HFFc6 (cell line): Measurements from ENCODE around the gene NEGR1. TPM values are rescaled to one million over a fixed set of nuclear protein-coding genes. Genes with fewer than 3 reads are reported as not detected.

ENCODE experiments used
- DNase-seq: peaks from one replicate; pipeline ENCODE4 v3.0.0-alpha.2; 2018
- H3K27ac Mint-ChIP-seq: 2 replicates; pipeline ENCODE4 v1.8.0; 2020; ENCODE audit warnings: mild to moderate bottlenecking, mixed read lengths
- H3K27me3 Mint-ChIP-seq: 2 replicates; pipeline ENCODE4 v1.8.0; 2021; ENCODE audit warnings: mild to moderate bottlenecking, moderate library complexity, mixed read lengths; ENCODE audit not compliant: insufficient read depth
- H3K36me3 Mint-ChIP-seq: 2 replicates; pipeline ENCODE4 v1.8.0; 2021; ENCODE audit warnings: low read depth, mixed read lengths
- H3K4me1 Mint-ChIP-seq: 2 replicates; pipeline ENCODE4 v1.8.0; 2020; ENCODE audit warnings: low read depth, mixed read lengths
- H3K4me3 Mint-ChIP-seq: 2 replicates; pipeline ENCODE4 v1.8.0; 2020; ENCODE audit warnings: mild to moderate bottlenecking, moderate library complexity, mixed read lengths
- H3K9me3 Mint-ChIP-seq: 2 replicates; pipeline ENCODE4 v1.8.0; 2020; ENCODE audit warnings: mild to moderate bottlenecking, mixed read lengths
- CTCF ChIP-seq: fragments of 200-600 bp; sonication (generic); IDR thresholded peaks from 2 replicates; pipeline ENCODE4 v1.5.0; 2021; ENCODE audit warnings: antibody characterized with exemption, mild to moderate bottlenecking
- total RNA-seq, 6 experiments: library from RNA; stranded (reverse); fragmentation: NEBNext Ultra II Directional; extraction: Animal tissue kit (Norgen Biotek cat#: 25700); gene quantifications; 2 replicates in 1 of 6; 3 replicates in 5 of 6; pipeline ENCODE4 v1.2.3, GENCODE V29; 2021

The NEGR1 gene
- total RNA-seq, 6 experiments from 2014 or later = 52.8 to 67.6 (median 64.6) TPM

DNA sequence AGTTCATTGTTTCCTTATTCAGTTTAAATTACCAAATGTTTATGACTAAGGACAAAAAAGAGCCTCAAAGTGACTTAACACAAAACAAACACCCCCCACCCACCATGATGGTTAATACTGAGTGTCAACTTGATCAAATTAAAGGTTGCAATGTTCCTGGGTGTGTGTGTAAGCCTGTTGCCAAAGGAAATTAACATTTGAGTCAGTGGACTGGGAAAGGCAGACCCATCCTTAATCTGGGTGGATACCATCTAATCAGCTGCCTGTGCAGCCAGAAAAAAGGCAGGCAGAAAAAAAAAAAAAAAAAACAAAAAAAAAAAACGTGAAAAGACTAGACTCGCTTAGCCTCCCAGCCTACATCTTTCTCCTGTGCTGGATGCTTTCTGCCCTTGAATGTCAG is 543.4 kb downstream of the NEGR1 start:
- no peaks in the 10 kb centered on the region for H3K27me3 Mint-ChIP-seq
- H3K27ac Mint-ChIP-seq = no peak overlapping the region
- H3K4me3 Mint-ChIP-seq = no peak overlapping the region
- no peaks in the 10 kb centered on the region for H3K36me3 Mint-ChIP-seq
- DNase-seq = no peak
- H3K9me3 Mint-ChIP-seq = no peaks in the 10 kb centered on the region
- H3K4me1 Mint-ChIP-seq = no peaks in the 10 kb centered on the region
- TF ChIP-seq CTCF = no peak

- no peaks in the 10 kb centered on the region for H3K9me3 Mint-ChIP-seq
- DNase-seq = no peak
- H3K4me3 Mint-ChIP-seq = no peak overlapping the region
- TF ChIP-seq CTCF = no peak
- no peaks in the 10 kb centered on the region for H3K4me1 Mint-ChIP-seq
- no peaks in the 10 kb centered on the region for H3K36me3 Mint-ChIP-seq
- no peaks in the 10 kb centered on the region for H3K27me3 Mint-ChIP-seq
- no peak overlapping the region for H3K27ac Mint-ChIP-seq
Observed at GRCh38 chr1:71738256-71738655, 544.1 kb downstream of the NEGR1 start.

DNA sequence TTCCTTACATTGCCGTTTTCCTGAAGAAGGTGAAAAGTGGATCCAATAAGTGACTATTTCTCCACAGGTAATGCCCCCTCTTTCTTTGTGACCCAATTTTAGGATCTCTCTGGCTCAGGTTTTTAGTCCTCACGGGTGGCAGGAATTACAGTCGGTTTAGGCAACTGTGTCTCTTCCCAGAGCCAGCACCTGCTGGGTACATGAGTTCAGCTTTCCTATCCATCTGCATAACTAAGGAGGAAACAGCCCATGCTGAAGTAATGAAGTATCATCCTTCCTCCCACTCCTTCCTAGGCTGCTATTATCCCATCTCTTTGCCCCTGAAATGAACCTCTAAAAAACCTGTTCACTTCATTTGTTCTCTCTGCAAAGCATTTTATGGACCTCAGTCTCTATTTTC is 544.6 kb downstream of the NEGR1 start:
- Mint-ChIP-seq H3K36me3 (no peaks in the 10 kb centered on the region), H3K27ac (no peak overlapping the region), H3K4me1 (no peaks in the 10 kb centered on the region), H3K27me3 (no peaks in the 10 kb centered on the region), H3K9me3 (no peaks in the 10 kb centered on the region), H3K4me3 (no peak overlapping the region)
- no peak for TF ChIP-seq CTCF
- DNase-seq = no peak

- no peaks in the 10 kb centered on the region for H3K9me3 Mint-ChIP-seq
- no peak overlapping the region for H3K4me3 Mint-ChIP-seq
- no peak for TF ChIP-seq CTCF
- H3K4me1 Mint-ChIP-seq = no peaks in the 10 kb centered on the region
- no peaks in the 10 kb centered on the region; the same call in 1 of the 2 replicates for H3K27me3 Mint-ChIP-seq
- H3K27ac Mint-ChIP-seq = no peak overlapping the region
- no peaks in the 10 kb centered on the region for H3K36me3 Mint-ChIP-seq
- no peak for DNase-seq
Observed at GRCh38 chr1:71733121-71733520, 549.2 kb downstream of the NEGR1 start.

DNA sequence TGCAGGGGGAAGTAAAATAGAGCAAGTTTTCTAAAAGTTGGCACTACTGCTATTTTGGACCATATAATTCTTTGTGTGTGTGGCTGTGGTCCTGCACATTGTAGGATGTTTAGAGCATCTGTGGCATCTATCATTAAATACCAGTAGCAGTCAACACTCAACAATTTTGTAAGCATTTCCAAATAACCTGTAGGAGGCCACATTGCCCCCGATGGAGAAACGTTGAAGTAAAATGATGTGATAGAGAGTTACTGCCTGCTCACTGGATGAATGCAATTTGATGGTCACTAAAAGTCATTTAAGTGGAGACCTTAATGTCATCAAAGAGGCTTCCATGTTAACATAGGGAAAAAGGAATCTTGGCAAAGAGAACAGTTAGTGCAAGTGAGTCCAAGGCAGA is 560.8 kb downstream of the NEGR1 start:
- H3K4me1 Mint-ChIP-seq = no peaks in the 10 kb centered on the region
- no peak overlapping the region for H3K4me3 Mint-ChIP-seq
- no peaks in the 10 kb centered on the region for H3K36me3 Mint-ChIP-seq
- no peak for TF ChIP-seq CTCF
- no peak overlapping the region for H3K27ac Mint-ChIP-seq
- H3K9me3 Mint-ChIP-seq = no peaks in the 10 kb centered on the region
- no peak for DNase-seq
- no peaks in the 10 kb centered on the region for H3K27me3 Mint-ChIP-seq

DNA sequence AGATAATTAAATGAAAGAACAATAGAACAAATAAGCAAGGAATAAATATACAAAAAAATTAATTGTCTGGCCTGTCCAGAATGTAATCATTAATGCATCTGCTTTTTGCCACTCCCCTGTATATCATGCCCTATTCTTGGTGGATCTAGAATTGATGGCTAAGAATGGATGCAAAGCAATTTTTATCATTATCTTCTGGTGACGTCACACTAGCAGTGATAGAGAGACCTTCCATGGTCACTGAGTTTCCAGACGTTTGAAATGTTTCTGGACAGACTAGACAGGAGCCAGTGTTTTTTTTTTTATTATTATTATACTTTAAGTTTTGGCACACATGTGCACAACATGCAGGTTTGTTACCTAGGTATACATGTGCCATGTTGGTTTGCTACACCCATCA is 563.0 kb downstream of the NEGR1 start:
- Mint-ChIP-seq H3K36me3 (peaks cover 15% of the 10 kb centered on the region), H3K4me1 (no peaks in the 10 kb centered on the region), H3K4me3 (no peak overlapping the region), H3K27ac (no peak overlapping the region), H3K9me3 (no peaks in the 10 kb centered on the region; the same call in 1 of the 2 replicates), H3K27me3 (no peaks in the 10 kb centered on the region)
- TF ChIP-seq CTCF = no peak
- no peak for DNase-seq
